GM21619 (cell line): ENCODE data around the gene DLK1.

ENCODE experiments used
- ATAC-seq: cut with Tn5 transposase; IDR thresholded peaks from one replicate; pipeline ENCODE4 v1.9.1; 2021; ENCODE audit not compliant: unreplicated experiment

Gene DLK1

GRCh38 chr14:100776681-100777365 lies 50.1 kb downstream of the DLK1 start:
- no peak for ATAC-seq

- ATAC-seq: no peak
Measured at GRCh38 chr14:100777366-100777817, 50.7 kb downstream of the DLK1 start.

GRCh38 chr14:100777818-100778525 lies 51.3 kb downstream of the DLK1 start:
- no peak for ATAC-seq

GRCh38 chr14:100778526-100778882 lies 51.8 kb downstream of the DLK1 start:
- no peak for ATAC-seq

GRCh38 chr14:100778951-100779690 lies 52.4 kb downstream of the DLK1 start:
- no peak for ATAC-seq

GRCh38 chr14:100779691-100780080 lies 53.0 kb downstream of the DLK1 start:
- no peak for ATAC-seq

GRCh38 chr14:100780246-100780645 lies 53.6 kb downstream of the DLK1 start:
- ATAC-seq: no peak

GRCh38 chr14:100780646-100781355 lies 54.1 kb downstream of the DLK1 start:
- ATAC-seq: no peak

- ATAC-seq: no peak
Measured at GRCh38 chr14:100781952-100782351, 55.3 kb downstream of the DLK1 start.

- no peak for ATAC-seq
Measured at GRCh38 chr14:100782516-100783320, 56.0 kb downstream of the DLK1 start.

- ATAC-seq: no peak
Measured at GRCh38 chr14:100783630-100784370, 57.1 kb downstream of the DLK1 start.

GRCh38 chr14:100784523-100785337 lies 58.0 kb downstream of the DLK1 start:
- no peak for ATAC-seq

GRCh38 chr14:100785338-100785615 lies 58.6 kb downstream of the DLK1 start:
- ATAC-seq: no peak

- no peak for ATAC-seq
Measured at GRCh38 chr14:100785626-100786025, 58.9 kb downstream of the DLK1 start.

- ATAC-seq: no peak
Measured at GRCh38 chr14:100786131-100786530, 59.4 kb downstream of the DLK1 start.

- ATAC-seq: no peak
Measured at GRCh38 chr14:100786576-100787219, 60.0 kb downstream of the DLK1 start.

GRCh38 chr14:100787659-100788058 lies 61.0 kb downstream of the DLK1 start:
- ATAC-seq: no peak
